Right lobe of liver (tissue), 4 donors: ENCODE measurements around the gene PHF21B.

Source experiments
- CTCF ChIP-seq, 4 donors: fragments of 200-600 bp in 3 of 4; fragments of 450-650 bp in 1 of 4; IDR thresholded peaks; one replicate each; pipeline versions ENCODE4 v1.5.1 to v1.8.0; 2016 to 2022; ENCODE audit warnings: antibody characterized with exemption in 4 of 4, mild to moderate bottlenecking in 2 of 4
- POLR2A ChIP-seq: fragments of 450-650 bp; IDR thresholded peaks from one replicate; pipeline ENCODE4 v1.6.1; 2017; ENCODE audit warnings: antibody characterized with exemption, mild to moderate bottlenecking
- donor health status: DM: no; HTN: no; CAD: no.
- donor health status: DM: no; HTN: no; CAD: no.
- donor health status: DM: no; HTN: yes; CAD: no.

DNA sequence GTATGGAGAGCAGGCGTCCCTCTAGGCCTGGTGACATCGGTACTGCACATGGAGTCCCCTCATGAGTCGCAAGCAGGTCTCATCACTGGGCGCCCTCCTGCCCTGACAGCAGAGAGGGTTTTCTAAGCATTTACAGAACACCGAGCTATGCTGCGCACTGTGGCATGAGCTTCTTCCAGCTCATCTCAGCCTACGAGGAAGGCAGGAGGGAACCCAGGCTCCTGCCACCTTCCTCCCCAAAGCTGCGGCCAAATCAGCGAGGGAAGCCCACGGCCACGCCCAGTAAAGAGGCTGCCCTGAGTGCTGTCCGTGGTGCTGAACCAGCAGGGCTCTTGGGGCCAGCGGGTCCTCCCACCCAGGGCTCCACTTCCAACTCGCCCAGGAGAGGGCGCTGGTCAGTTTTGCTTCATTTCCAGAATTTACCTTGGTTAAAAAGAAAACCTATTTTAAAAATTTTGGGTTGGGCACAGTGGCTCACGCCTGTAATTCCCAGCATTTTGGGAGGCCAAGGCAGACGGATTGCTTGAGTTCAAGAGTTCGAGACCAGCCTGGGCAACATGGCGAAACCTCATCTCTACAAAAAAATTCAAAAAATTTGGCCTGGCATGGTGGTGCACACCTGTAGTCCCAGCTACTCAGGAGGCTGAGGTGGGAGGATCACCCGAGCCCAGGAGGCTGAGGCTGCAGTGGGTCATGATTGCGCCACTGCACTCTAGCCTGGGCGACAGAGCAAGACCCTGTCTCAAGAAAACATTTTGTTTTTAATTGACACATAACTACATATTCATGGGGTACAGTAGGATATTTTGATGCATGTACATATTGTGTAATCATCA is 34.2 kb downstream of the PHF21B start:
- peak; percentile 10 to 48 (median 33) for TF ChIP-seq CTCF (IDR thresholded peaks at IDR 0.05)
- TF ChIP-seq POLR2A = no peak
